Esophagus squamous epithelium (tissue), 5 donors: ENCODE data around the gene FLNB. TPM values are rescaled to one million over a fixed set of nuclear protein-coding genes. Genes with fewer than 3 reads are reported as not detected.
A peak's percentile ranks its signal among the peaks of the same experiment; 100 is the strongest.

Source experiments
- DNase-seq: peaks from one replicate; lab custom pipeline; 2025; lab: John Stamatoyannopoulos, UW
- H3K27ac ChIP-seq, 4 donors: fragments of 200-600 bp; sonication (generic); one replicate each; pipeline ENCODE4 v1.5.1; 2016 to 2019; ENCODE audit warnings: mild to moderate bottlenecking in 1 of 4
- H3K27me3 ChIP-seq, 4 donors: fragments of 200-600 bp; sonication (generic); 1 replicate in 3 of 4; 2 replicates in 1 of 4; pipeline versions ENCODE4 v1.5.1 to v1.6.0; 2017 to 2021; ENCODE audit warnings: antibody characterized with exemption in 1 of 4
- H3K36me3 ChIP-seq, 3 donors: fragments of 200-600 bp; sonication (generic); one replicate each; pipeline ENCODE4 v1.5.1; 2016 to 2019
- H3K4me1 ChIP-seq, 3 donors: fragments of 200-600 bp; sonication (generic); one replicate each; pipeline ENCODE4 v1.5.1; 2017 to 2019
- H3K4me3 ChIP-seq, 4 donors: fragments of 200-600 bp; sonication (generic); 1 replicate in 3 of 4; 2 replicates in 1 of 4; pipeline ENCODE4 v1.5.1; 2016 to 2019; ENCODE audit warnings: mild to moderate bottlenecking in 2 of 4, moderate library complexity in 1 of 4
- H3K9me3 ChIP-seq, 3 donors: fragments of 200-600 bp; sonication (generic); one replicate each; pipeline ENCODE4 v1.5.1; 2016 to 2019
- CTCF ChIP-seq, 6 experiments: fragments of 450-650 bp in 4 of 6; fragments of 200-600 bp in 2 of 6; sonication (generic) in 2 of 6; IDR thresholded peaks; one replicate each; pipeline ENCODE4 v1.5.1; 2016 to 2019; ENCODE audit warnings: antibody characterized with exemption in 6 of 6, mild to moderate bottlenecking in 4 of 6, moderate library complexity in 4 of 6
- POLR2A ChIP-seq, 4 donors: fragments of 450-650 bp; IDR thresholded peaks; one replicate each; pipeline ENCODE4 v1.6.1; 2017; ENCODE audit warnings: antibody characterized with exemption in 4 of 4, mild to moderate bottlenecking in 4 of 4, moderate library complexity in 3 of 4
- WGBS, 2 donors: methylation state at CpG; one replicate each; pipeline ENCODE4 v1.1.5; 2018; 5-methylcytosine and 5-hydroxymethylcytosine counted together
- intact Hi-C: fragments of 100-400 bp; cut with DNase I; formaldehyde crosslinking; loops from one replicate; pipeline ENCODE4 v1.15.0; 2022
- total RNA-seq, 4 donors: library from RNA; depleted of rRNA; stranded (reverse); fragments of >200 nt; gene quantifications; one replicate each; pipeline ENCODE4 v1.1.0, GENCODE V29; 2016
- donor health status: DM: yes; HTN: yes; CAD: no.

The FLNB gene
- total RNA-seq, 4 donors from 2014 or later = 65.4 to 77.0 (median 71.5) TPM

GRCh38 chr3:58009749-58010535, 1.7 kb downstream of the FLNB start:
- DNase-seq = no peak
- intact Hi-C loops = loop anchor here (5.0 kb wide), 1 partner anchor 162 kb away; no protein-coding TSS in a partner anchor
- Histone ChIP-seq H3K4me3 (peak overlapping the region; percentile 57 to 97 (median 90)), H3K27me3 (no peaks in the 10 kb centered on the region), H3K36me3 (no peaks in the 10 kb centered on the region), H3K4me1 (peaks cover 36 to 90% (median 39%) of the 10 kb centered on the region in 3 donors), H3K9me3 (no peaks in the 10 kb centered on the region), H3K27ac (peak overlapping the region; percentile 75 to 92 (median 90))
- TF ChIP-seq CTCF (IDR thresholded peaks at IDR 0.05) (no peak), POLR2A (IDR thresholded peaks at IDR 0.05) (no peak)
- 35 to 40% methylated on average over 6 of the region's 6 CpGs for WGBS, 2 donors

GRCh38 chr3:58010562-58010961, 2.3 kb downstream of the FLNB start:
- WGBS, 2 donors = 33 to 45% methylated on average over 5 of the region's 5 CpGs
- Histone ChIP-seq H3K4me3 (peak overlapping the region; percentile 8 to 97 (median 90)), H3K27me3 (no peaks in the 10 kb centered on the region), H3K36me3 (no peaks in the 10 kb centered on the region), H3K4me1 (peaks cover 36 to 93% (median 43%) of the 10 kb centered on the region in 3 donors), H3K27ac (peak overlapping the region; percentile 75 to 92 (median 90)), H3K9me3 (no peaks in the 10 kb centered on the region)
- TF ChIP-seq POLR2A (IDR thresholded peaks at IDR 0.05) (no peak), CTCF (IDR thresholded peaks at IDR 0.05) (no peak)
- intact Hi-C loops = no loop called here
- no peak for DNase-seq

GRCh38 chr3:58011580-58011979, 3.4 kb downstream of the FLNB start:
- intact Hi-C loops = no loop called here
- TF ChIP-seq CTCF (IDR thresholded peaks at IDR 0.05) = no peak
- TF ChIP-seq POLR2A (IDR thresholded peaks at IDR 0.05) = no peak
- Histone ChIP-seq H3K9me3 (no peaks in the 10 kb centered on the region), H3K4me1 (peaks cover 36 to 93% (median 43%) of the 10 kb centered on the region in 3 donors), H3K4me3 (peak overlapping the region in 2 of 4 donors; percentile 86 to 93), H3K36me3 (no peaks in the 10 kb centered on the region), H3K27ac (peak overlapping the region; percentile 75 to 92 (median 90)), H3K27me3 (no peaks in the 10 kb centered on the region)
- WGBS, 2 donors = 29 to 87% methylated on average over 1 to 3 of the region's 3 CpGs
- DNase-seq = no peak

GRCh38 chr3:58012302-58012701, 4.1 kb downstream of the FLNB start:
- 90 to 100% methylated on average over 1 of the region's 1 CpG for WGBS, 2 donors
- peak overlapping the region in 3 of 4 donors; percentile 68 to 92 (median 90) for H3K27ac ChIP-seq
- H3K36me3 ChIP-seq = no peaks in the 10 kb centered on the region
- H3K9me3 ChIP-seq = no peaks in the 10 kb centered on the region
- H3K4me1 ChIP-seq = peaks cover 36 to 97% (median 43%) of the 10 kb centered on the region in 3 donors
- TF ChIP-seq POLR2A (IDR thresholded peaks at IDR 0.05) (no peak), CTCF (IDR thresholded peaks at IDR 0.05) (no peak)
- no peaks in the 10 kb centered on the region for H3K27me3 ChIP-seq
- intact Hi-C loops = no loop called here
- H3K4me3 ChIP-seq = no peak overlapping the region
- no peak for DNase-seq

GRCh38 chr3:58013099-58013498, 4.9 kb downstream of the FLNB start:
- DNase-seq = no peak
- intact Hi-C loops = no loop called here
- H3K27ac ChIP-seq = peak overlapping the region in 3 of 4 donors; percentile 68 to 92 (median 90)
- no peak overlapping the region for H3K4me3 ChIP-seq
- TF ChIP-seq POLR2A (IDR thresholded peaks at IDR 0.05) (no peak), CTCF (IDR thresholded peaks at IDR 0.05) (no peak)
- no peaks in the 10 kb centered on the region for H3K27me3 ChIP-seq
- peaks cover 32 to 98% (median 47%) of the 10 kb centered on the region in 3 donors for H3K4me1 ChIP-seq
- 91% methylated on average over 3 of the region's 3 CpGs; no CpG with 5 or more reads in 1 of the 2 donors for WGBS, 2 donors
- no peaks in the 10 kb centered on the region for H3K9me3 ChIP-seq
- no peaks in the 10 kb centered on the region for H3K36me3 ChIP-seq
